ENCODE data around the gene DYNC1H1.
A peak's percentile ranks its signal among the peaks of the same experiment; 100 is the strongest.

Gene DYNC1H1

DNA sequence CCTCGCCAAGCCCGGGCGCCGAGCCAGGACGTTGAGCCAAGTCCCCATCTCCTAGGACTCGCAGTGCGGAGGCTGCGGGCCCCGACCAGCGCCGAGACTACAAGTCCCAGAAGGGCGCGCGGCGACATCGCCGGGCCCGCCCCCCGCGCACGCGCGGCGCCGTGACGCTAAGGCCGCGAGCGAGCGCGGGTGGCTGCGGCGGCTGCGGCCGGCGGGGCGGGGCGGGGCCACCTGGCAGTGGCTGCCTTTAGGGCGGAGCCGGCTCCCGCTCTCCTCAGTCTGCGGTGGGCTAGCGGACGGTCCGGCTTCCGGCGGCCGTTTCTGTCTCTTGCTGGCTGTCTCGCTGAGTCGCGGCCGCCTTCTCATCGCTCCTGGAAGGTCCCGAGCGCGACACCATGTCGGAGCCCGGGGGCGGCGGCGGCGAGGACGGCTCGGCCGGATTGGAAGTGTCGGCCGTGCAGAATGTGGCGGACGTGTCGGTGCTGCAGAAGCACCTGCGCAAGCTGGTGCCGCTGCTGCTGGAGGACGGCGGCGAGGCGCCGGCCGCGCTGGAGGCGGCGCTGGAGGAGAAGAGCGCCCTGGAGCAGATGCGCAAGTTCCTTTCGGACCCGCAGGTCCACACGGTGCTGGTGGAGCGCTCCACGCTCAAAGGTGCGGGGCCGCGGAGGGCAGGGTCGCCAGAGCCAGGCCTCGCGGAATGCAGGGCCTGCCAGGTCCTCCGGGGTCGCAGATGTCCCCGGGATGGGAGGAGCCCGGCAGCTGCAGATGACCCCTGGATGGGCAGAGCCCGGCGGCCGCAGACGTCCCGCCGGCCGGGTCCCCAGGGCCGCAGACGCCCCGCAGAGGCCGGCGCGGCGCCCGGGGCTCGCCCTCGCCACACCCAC lies at the start of gene DYNC1H1:
TSS of gene DYNC1H1 (plus strand) at position 277 of the 884 bp plus-strand sequence. CDS start at position 396, 119 bp downstream.
- H3K36me3 Mint-ChIP-seq, result no peaks in the 10 kb centered on the region
- peak; percentile 95 for ATAC-seq
- no peaks in the 10 kb centered on the region for H3K27me3 Mint-ChIP-seq
- no peaks in the 10 kb centered on the region for H3K9me3 Mint-ChIP-seq
- H3K4me3 Mint-ChIP-seq, result peak within 1 kb of the TSS; percentile 96
- H3K27ac Mint-ChIP-seq, result peak within 1 kb of the TSS; percentile 85
- peaks cover 39% of the 10 kb centered on the region for H3K4me1 Mint-ChIP-seq

- Mint-ChIP-seq H3K27ac (peak overlapping the region; percentile 42), H3K36me3 (peaks cover 61% of the 10 kb centered on the region), H3K27me3 (no peaks in the 10 kb centered on the region), H3K4me3 (no peak overlapping the region), H3K4me1 (no peaks in the 10 kb centered on the region), H3K9me3 (no peaks in the 10 kb centered on the region)
- no peak for ATAC-seq
Measured at GRCh38 chr14:101915871-101916815, 48.2 kb upstream of the DYNC1H1 start.

- no peaks in the 10 kb centered on the region for H3K4me1 Mint-ChIP-seq
- H3K27me3 Mint-ChIP-seq, result no peaks in the 10 kb centered on the region
- H3K36me3 Mint-ChIP-seq, result peaks cover 62% of the 10 kb centered on the region
- H3K4me3 Mint-ChIP-seq, result no peak overlapping the region
- no peak for ATAC-seq
- no peaks in the 10 kb centered on the region for H3K9me3 Mint-ChIP-seq
- peak overlapping the region; percentile 42 for H3K27ac Mint-ChIP-seq
Measured at GRCh38 chr14:101916816-101917412, 47.5 kb upstream of the DYNC1H1 start.

GRCh38 chr14:101917413-101918017 lies 46.9 kb upstream of the DYNC1H1 start:
- peaks cover 58% of the 10 kb centered on the region for H3K36me3 Mint-ChIP-seq

DNA sequence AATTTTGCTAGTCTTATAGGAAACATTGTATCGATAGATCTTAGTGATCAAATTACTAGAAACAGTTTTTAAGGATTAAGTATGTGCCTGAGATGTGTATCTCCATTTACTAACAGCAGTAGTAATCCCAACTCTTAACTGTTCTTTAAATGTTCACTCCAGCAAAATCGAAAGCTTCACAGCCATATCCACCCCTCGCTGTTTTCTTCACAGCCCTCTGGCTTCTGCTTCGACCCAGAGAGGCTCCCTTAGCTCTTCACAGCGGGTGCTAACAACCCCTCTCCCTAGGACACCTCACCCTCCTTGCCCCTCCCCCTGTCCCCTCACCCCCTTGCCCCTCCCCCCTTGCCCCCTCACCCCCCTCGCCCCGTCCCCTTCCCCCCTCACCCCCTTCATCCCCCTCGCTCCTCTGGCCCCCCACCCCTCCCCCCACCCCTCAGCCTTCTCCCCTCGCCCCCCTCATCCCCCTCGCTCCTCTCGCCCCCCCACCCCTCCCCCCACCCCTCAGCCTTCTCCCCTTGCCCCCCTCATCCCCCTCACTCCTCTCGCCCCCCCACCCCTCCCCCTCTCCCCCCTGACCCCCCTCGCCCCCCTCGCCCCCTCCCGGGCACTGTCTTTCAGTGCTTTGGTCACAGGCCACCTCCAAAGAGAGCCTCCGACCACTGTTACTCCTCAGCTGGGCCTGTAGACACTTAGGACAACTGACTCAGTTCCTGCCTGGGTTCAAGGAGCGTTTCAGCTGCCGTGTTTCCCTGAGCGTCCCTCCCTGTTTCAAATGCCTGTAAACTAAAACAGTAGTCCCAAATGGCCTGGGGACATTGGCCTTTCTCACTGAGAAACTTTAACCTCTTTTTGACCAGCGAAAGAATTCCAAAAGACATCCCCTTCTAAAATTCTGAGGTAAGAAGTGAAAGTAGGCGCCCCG lies 46.0 kb upstream of the DYNC1H1 start:
- H3K36me3 Mint-ChIP-seq, result peaks cover 56% of the 10 kb centered on the region
- ATAC-seq, result no peak
- H3K4me3 Mint-ChIP-seq, result no peak overlapping the region
- H3K9me3 Mint-ChIP-seq, result no peaks in the 10 kb centered on the region
- no peak overlapping the region for H3K27ac Mint-ChIP-seq
- H3K27me3 Mint-ChIP-seq, result no peaks in the 10 kb centered on the region
- H3K4me1 Mint-ChIP-seq, result no peaks in the 10 kb centered on the region

More at GRCh38 chr14:101917413-101918017, 46.9 kb upstream of the DYNC1H1 start:
- Mint-ChIP-seq H3K27me3 (no peaks in the 10 kb centered on the region), H3K27ac (peak overlapping the region; percentile 42), H3K4me1 (no peaks in the 10 kb centered on the region), H3K9me3 (no peaks in the 10 kb centered on the region), H3K4me3 (no peak overlapping the region)
- ATAC-seq, result no peak

GRCh38 chr14:101920271-101920670 lies 44.1 kb upstream of the DYNC1H1 start:
- no peak for ATAC-seq
- Mint-ChIP-seq H3K27me3 (no peaks in the 10 kb centered on the region), H3K4me3 (no peak overlapping the region), H3K4me1 (no peaks in the 10 kb centered on the region), H3K9me3 (no peaks in the 10 kb centered on the region), H3K27ac (no peak overlapping the region), H3K36me3 (peaks cover 44% of the 10 kb centered on the region)

GRCh38 chr14:101922866-101923265 lies 41.5 kb upstream of the DYNC1H1 start:
- Mint-ChIP-seq H3K4me1 (no peaks in the 10 kb centered on the region), H3K27ac (no peak overlapping the region), H3K27me3 (no peaks in the 10 kb centered on the region), H3K36me3 (peaks cover 29% of the 10 kb centered on the region), H3K4me3 (no peak overlapping the region), H3K9me3 (no peaks in the 10 kb centered on the region)
- no peak for ATAC-seq

GRCh38 chr14:101925152-101925551 lies 39.2 kb upstream of the DYNC1H1 start:
- H3K27me3 Mint-ChIP-seq, result no peaks in the 10 kb centered on the region
- no peak for ATAC-seq
- no peaks in the 10 kb centered on the region for H3K4me1 Mint-ChIP-seq
- H3K9me3 Mint-ChIP-seq, result no peaks in the 10 kb centered on the region
- peaks cover 36% of the 10 kb centered on the region for H3K36me3 Mint-ChIP-seq
- no peak overlapping the region for H3K4me3 Mint-ChIP-seq
- H3K27ac Mint-ChIP-seq, result no peak overlapping the region

- H3K9me3 Mint-ChIP-seq, result no peaks in the 10 kb centered on the region
- no peak overlapping the region for H3K27ac Mint-ChIP-seq
- H3K4me3 Mint-ChIP-seq, result no peak overlapping the region
- H3K27me3 Mint-ChIP-seq, result no peaks in the 10 kb centered on the region
- H3K36me3 Mint-ChIP-seq, result peaks cover 30% of the 10 kb centered on the region
- H3K4me1 Mint-ChIP-seq, result no peaks in the 10 kb centered on the region
- ATAC-seq, result no peak
Measured at GRCh38 chr14:101926085-101926484, 38.3 kb upstream of the DYNC1H1 start.

DNA sequence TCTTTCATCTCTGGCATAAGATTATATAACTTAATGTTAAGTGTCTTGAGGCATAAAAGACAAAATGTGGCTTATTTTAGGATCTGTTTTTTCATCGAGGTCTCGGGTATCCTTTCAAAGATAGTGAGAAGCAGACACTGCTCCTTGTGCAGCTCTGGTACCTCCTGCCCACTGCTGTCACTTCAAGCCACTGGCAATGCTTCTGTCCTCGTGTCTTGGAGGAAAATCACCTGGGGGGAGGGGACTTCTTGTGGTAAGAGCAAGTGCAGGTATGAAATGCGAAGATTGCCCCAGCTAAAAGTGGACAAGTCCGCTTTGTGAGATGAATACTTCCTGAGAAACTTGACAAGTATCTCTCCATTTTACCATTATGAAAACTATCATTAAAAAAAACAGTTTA lies 37.8 kb upstream of the DYNC1H1 start:
- Mint-ChIP-seq H3K27me3 (no peaks in the 10 kb centered on the region), H3K36me3 (peaks cover 26% of the 10 kb centered on the region), H3K4me1 (no peaks in the 10 kb centered on the region), H3K4me3 (no peak overlapping the region), H3K27ac (no peak overlapping the region), H3K9me3 (no peaks in the 10 kb centered on the region)
- no peak for ATAC-seq

DNA sequence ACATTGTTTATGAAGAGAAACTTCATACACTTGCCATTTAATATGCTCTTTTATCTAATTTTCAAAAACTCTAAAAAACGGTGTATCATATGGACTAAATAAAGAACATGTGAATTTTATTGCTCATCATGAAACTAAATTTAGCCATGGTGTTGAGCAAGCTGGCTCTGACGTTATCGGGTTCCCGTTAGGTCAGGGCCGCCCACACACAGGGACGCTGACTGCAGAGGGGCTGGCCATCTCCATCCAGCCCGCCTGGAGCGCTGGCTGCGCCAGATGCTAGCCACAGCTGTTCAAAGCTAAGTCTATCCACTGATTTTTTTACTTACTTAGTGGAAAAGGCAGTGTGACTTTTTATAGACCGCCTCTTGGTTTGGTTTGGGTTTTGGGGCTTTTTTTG lies 36.5 kb upstream of the DYNC1H1 start:
- Mint-ChIP-seq H3K9me3 (no peaks in the 10 kb centered on the region), H3K36me3 (peaks cover 21% of the 10 kb centered on the region), H3K27me3 (no peaks in the 10 kb centered on the region), H3K27ac (no peak overlapping the region), H3K4me3 (no peak overlapping the region), H3K4me1 (no peaks in the 10 kb centered on the region)
- no peak for ATAC-seq

- H3K27me3 Mint-ChIP-seq, result no peaks in the 10 kb centered on the region
- ATAC-seq, result no peak
- no peak overlapping the region for H3K27ac Mint-ChIP-seq
Measured at GRCh38 chr14:101928415-101928841, 35.9 kb upstream of the DYNC1H1 start.

GRCh38 chr14:101929096-101929495 lies 35.3 kb upstream of the DYNC1H1 start:
- Mint-ChIP-seq H3K9me3 (no peaks in the 10 kb centered on the region), H3K36me3 (peaks cover 21% of the 10 kb centered on the region), H3K4me1 (no peaks in the 10 kb centered on the region), H3K27ac (no peak overlapping the region), H3K27me3 (no peaks in the 10 kb centered on the region), H3K4me3 (no peak overlapping the region)
- ATAC-seq, result no peak

More at GRCh38 chr14:101928415-101928841, 35.9 kb upstream of the DYNC1H1 start:
- Mint-ChIP-seq H3K9me3 (no peaks in the 10 kb centered on the region), H3K4me3 (no peak overlapping the region), H3K36me3 (peaks cover 21% of the 10 kb centered on the region), H3K4me1 (no peaks in the 10 kb centered on the region)

- Mint-ChIP-seq H3K9me3 (no peaks in the 10 kb centered on the region), H3K4me1 (no peaks in the 10 kb centered on the region), H3K27me3 (no peaks in the 10 kb centered on the region), H3K4me3 (no peak overlapping the region), H3K36me3 (peaks cover 18% of the 10 kb centered on the region), H3K27ac (no peak overlapping the region)
- ATAC-seq, result no peak
Measured at GRCh38 chr14:101929946-101930345, 34.4 kb upstream of the DYNC1H1 start.

All from stimulated activated memory B cell treated with anti-CD40 and anti-IgM and Interleukin-4, amounts not matched to agents 10 μg/mL and 1 μg/mL and 100 μg/mL, for 72 hours (primary cell).